NB4 (cell line): ENCODE measurements around the gene LGI4.

Experiments
- DNase-seq: peaks from one replicate; pipeline ENCODE4 v3.0.0; 2010; ENCODE audit warnings: low read depth
- H3K4me3 ChIP-seq: one replicate; pipeline ENCODE4 v1.5.1; 2011; ENCODE audit warnings: mild to moderate bottlenecking, low read depth, low read length, moderate library complexity
- MYC ChIP-seq: IDR thresholded peaks from 2 replicates; pipeline ENCODE4 v1.6.1; 2011; ENCODE audit warnings: low read depth, low read length
- POLR2A ChIP-seq: IDR thresholded peaks from 2 replicates; pipeline ENCODE4 v1.6.1; 2011; ENCODE audit warnings: mild to moderate bottlenecking; ENCODE audit not compliant: insufficient read length; ENCODE audit errors: extremely low read depth
- TF ChIP-seq, protein P1 (sequence below): IDR thresholded peaks from 2 replicates; pipeline ENCODE4 v1.6.1; 2011; ENCODE audit warnings: low read depth, low read length
- TF ChIP-seq, protein P2 (sequence below): IDR thresholded peaks from one replicate; pipeline ENCODE4 v1.5.1; 2012; ENCODE audit warnings: low read depth, low read length

Gene LGI4

GRCh38 chr19:35136977-35137702 lies 2.3 kb upstream of the LGI4 start:
- TF ChIP-seq MYC (no peak), POLR2A (no peak)
- TF ChIP-seq, protein P1, sequence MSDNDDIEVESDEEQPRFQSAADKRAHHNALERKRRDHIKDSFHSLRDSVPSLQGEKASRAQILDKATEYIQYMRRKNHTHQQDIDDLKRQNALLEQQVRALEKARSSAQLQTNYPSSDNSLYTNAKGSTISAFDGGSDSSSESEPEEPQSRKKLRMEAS = no peak
- TF ChIP-seq, protein P2, sequence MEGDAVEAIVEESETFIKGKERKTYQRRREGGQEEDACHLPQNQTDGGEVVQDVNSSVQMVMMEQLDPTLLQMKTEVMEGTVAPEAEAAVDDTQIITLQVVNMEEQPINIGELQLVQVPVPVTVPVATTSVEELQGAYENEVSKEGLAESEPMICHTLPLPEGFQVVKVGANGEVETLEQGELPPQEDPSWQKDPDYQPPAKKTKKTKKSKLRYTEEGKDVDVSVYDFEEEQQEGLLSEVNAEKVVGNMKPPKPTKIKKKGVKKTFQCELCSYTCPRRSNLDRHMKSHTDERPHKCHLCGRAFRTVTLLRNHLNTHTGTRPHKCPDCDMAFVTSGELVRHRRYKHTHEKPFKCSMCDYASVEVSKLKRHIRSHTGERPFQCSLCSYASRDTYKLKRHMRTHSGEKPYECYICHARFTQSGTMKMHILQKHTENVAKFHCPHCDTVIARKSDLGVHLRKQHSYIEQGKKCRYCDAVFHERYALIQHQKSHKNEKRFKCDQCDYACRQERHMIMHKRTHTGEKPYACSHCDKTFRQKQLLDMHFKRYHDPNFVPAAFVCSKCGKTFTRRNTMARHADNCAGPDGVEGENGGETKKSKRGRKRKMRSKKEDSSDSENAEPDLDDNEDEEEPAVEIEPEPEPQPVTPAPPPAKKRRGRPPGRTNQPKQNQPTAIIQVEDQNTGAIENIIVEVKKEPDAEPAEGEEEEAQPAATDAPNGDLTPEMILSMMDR = no peak
- no peak for DNase-seq

DNA sequence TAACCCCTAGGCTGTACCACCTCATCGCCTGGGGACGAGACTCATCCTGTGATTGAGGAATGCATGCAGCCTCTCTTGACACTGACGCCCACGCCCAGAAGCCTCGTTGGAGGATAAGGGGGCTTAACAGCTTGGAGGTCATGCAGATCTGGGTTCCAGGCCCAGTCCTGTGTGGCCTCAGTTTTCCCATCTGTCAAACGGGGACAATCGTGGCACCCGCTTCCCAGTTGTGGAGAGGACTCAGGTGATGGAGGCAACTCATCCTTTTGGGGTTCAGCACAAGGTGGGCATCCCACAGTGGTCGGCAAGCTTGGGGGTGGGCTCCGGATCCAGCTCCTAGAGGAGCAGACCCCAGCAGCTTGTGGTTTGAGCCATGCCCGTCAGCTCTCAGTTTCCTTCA lies 1.4 kb upstream of the LGI4 start:
- no peak for DNase-seq
- TF ChIP-seq, protein P1 = no peak
- no peak overlapping the region for H3K4me3 ChIP-seq

More at GRCh38 chr19:35136977-35137702, 2.3 kb upstream of the LGI4 start:
- no peak overlapping the region for H3K4me3 ChIP-seq

GRCh38 chr19:35135389-35135909 lies 590 bp upstream of the LGI4 start:
- TF ChIP-seq, protein P1 = no peak
- TF ChIP-seq, protein P2 = peak; percentile 61
- TF ChIP-seq MYC = peak; percentile 17; the same call in 1 of the 2 replicates
- no peak overlapping the region for H3K4me3 ChIP-seq
- peak; percentile 60 for DNase-seq

GRCh38 chr19:35133826-35134225 lies 1.0 kb downstream of the LGI4 start:
- DNase-seq = no peak
- no peak for TF ChIP-seq POLR2A
- no peak for TF ChIP-seq MYC
- TF ChIP-seq, protein P2 = no peak
- TF ChIP-seq, protein P1 = no peak
- H3K4me3 ChIP-seq = no peak overlapping the region

DNA sequence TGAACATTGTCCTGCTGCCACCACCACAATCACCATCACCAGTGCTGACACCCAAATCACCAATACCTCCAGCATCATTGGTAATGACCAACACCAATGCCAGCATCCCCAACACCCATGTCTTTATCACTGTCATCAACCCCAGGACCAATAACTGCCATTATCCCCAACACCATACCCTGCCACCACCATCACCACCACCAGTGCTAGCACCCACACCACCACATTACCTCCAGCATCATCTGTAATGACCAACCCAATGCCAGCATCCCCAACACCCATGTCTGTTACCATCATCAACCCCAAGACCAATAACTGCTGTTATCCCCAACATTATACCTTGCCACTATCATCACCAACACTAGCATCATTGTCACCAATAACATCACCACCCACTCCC lies 2.6 kb downstream of the LGI4 start:
- TF ChIP-seq, protein P2 = no peak
- TF ChIP-seq MYC (no peak), POLR2A (no peak)
- TF ChIP-seq, protein P1 = no peak
- H3K4me3 ChIP-seq = no peak overlapping the region
- no peak for DNase-seq
